G401 (cell line): Measurements from ENCODE around the gene IL6ST. TPM values are rescaled to one million over a fixed set of nuclear protein-coding genes. Genes with fewer than 3 reads are reported as not detected.

Experiments used
- DNase-seq: peaks from one replicate; pipeline ENCODE4 v3.0.0-alpha.2; 2015; ENCODE audit warnings: low spot score
- in situ Hi-C: cut with HindIII; loops from 2 replicates; pipeline ENCODE4 v1.10.0; 2016; ENCODE audit warnings: low sequenced_read_pairs, mixed read lengths
- total RNA-seq: library from RNA; depleted of rRNA; stranded (reverse); fragments of >200 nt; shearing (Covaris generic); gene quantifications from 2 replicates; pipeline ENCODE4 v1.2.3, GENCODE V29; 2014; rRNA removed

The IL6ST gene
- total RNA-seq, 1 experiment from 2014 or later, result 10.2 TPM

DNA sequence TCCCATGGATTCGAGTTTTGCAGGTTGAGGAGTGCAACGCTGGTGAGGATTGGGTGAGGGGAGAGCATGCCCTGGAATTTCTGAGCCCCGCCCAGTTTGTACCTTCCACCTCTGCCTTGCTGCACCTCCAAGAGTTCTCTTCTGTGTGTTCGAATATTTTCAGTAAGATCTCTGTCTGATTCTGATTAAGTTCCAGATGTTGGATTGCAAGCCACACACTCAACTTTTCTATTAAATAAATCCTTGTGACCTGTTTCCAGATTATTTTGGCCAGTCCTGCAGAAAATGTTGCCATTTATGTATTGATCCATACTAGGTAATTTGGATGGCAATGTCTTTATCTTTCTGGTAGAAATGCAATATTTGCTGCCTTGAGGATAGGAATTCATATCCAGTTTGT lies 89.5 kb downstream of the IL6ST start:
- DNase-seq, result no peak
- in situ Hi-C loops, result no loop called here

DNA sequence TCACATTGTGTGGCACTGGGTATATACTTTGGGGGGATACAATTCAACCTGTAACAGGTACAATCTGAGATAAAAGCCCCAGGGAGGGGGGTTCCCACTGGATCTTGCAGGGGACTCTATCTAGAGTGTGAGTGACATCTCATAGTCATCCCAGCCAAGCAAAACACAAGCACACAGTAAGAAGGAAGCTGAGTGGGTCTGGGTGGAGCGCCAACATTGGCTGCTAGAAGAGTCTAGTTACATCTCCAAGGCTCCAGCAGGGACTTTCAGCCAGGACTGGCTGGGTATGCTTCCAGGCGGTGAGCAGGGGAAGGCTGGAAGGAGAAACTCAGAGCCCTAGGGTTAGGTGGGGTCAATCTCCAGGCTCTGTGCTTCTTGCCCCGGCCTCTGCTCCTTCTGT lies 90.6 kb downstream of the IL6ST start:
- DNase-seq, result no peak
- in situ Hi-C loops, result no loop called here

DNA sequence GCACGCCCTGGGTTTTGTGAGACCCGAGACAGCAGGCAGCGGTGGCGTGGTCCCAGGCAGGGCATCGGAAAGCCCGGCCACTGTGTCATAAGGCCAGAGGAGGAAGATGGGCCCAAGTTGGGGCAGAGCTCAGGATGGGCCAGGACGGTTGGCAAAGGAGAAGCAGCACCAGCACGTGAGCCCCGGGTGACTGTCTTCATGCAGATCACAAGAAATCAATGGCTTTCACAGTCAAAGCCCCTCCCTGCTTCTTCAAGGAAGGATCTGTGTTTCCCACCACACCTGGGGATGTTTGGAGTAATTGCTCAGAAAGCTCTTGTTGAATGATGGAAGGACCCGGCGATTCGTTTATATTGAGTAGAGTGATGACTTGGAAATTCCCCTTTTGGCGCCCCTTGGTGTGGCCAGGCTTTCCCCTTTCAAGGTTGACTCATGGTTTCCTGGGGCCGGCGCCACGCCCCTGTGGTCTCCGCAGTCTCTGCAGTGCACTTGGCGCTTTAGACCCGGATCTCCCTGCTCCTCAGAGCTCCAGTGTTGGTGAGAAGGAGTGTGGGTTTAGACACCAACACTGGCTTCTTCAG lies 91.6 kb downstream of the IL6ST start:
- no peak for DNase-seq
- in situ Hi-C loops, result no loop called here

DNA sequence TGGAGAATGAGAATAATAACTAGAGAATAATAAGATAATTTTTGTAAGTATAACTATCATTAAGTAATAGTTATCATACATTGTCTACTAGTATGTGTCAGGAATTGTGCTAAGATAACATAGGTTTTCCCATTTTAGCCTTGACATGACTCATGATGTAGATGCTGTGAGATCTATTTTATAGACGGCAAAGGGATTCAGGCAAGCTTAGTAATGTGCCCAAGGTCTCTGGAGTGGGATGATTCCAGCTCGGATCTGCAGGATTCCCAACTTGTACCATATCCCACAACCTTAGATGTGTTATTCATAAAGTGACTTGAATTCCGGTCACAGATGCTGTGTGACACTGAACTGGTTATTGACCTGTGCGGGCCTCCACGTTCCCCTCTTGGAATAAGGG lies 92.1 kb downstream of the IL6ST start:
- no peak for DNase-seq
- in situ Hi-C loops, result no loop called here

DNA sequence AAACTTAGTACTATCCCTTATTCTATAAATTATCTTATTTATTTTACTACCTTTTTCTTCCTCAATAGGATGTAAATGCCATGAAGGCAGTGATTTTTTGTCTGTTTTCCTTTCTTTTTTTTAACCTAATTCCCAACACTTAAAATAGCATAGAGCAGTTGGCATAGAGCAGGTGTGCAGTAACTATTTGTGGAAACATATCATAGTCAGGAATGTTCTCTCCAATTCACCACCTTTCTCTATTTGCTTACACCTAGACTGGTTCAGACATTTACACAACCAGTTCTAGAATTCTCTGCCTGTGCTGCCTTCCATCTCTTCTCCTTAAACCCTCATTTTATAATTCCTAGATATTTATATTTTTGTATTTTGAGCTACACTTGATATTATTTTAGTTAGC lies 94.0 kb downstream of the IL6ST start:
- DNase-seq, result peak; percentile 82
- in situ Hi-C loops, result no loop called here

DNA sequence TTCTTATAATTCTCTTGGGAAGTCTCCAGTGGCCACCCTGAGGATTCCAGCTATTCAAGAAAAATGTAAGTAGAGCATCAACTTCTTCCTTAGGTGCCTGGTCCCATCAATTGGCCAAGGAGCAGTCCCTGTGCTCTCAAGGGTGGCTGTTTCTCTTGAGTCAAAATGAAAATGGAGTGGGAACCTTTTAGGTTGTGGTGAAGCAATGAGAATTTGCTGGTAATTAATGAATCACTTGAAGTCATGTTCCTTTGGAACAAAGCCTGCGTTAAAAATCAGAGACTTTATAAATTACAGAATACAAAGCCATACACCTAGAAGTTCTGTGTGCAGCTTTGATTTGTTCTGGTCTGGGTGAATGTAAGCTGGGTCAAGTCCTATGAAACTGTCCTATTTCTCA lies 94.7 kb downstream of the IL6ST start:
- in situ Hi-C loops, result no loop called here

DNA sequence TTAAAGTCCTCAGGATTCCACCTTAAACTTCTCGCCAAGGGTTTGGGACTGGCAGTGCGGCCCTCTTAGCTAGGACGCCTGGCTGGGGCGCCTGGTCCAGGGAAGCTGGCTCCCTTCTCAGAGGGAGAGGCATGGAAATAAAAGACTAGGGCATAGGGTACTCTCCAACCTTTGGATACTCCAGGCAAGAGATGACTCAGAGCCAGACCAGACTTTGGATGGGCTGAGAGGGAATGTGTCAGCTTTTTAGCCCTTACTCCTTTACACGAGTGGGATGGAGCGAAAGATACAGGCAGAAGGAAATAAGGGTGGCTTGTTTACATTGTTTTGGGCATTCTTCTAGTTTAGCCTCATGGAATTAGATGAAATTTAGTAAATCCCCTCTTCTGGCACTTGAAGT lies 95.4 kb downstream of the IL6ST start:
- no peak for DNase-seq
- in situ Hi-C loops, result no loop called here

More for the DNA sequence above, 94.7 kb downstream of the IL6ST start:
- DNase-seq, result no peak

DNA sequence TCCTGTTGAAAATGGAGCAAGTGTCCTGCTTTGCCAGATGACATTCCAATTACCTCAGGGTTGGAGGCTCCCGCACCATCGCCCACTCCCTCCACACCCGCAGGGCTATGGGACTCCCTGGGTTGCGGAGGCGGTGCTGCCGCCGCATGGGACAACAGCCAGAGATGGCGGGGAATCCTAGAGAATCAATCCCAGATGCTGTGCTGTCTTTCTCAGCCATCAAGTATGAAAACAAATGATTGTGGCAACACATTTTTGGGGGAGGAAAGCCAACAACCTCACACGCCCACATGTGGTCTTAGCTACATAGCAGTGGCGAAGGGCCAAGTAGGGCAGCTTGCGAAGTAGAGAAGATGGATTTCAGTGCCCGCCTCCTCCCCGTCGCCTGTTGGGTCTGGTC lies 96.9 kb downstream of the IL6ST start:
- in situ Hi-C loops, result no loop called here
- peak; percentile 56 for DNase-seq

DNA sequence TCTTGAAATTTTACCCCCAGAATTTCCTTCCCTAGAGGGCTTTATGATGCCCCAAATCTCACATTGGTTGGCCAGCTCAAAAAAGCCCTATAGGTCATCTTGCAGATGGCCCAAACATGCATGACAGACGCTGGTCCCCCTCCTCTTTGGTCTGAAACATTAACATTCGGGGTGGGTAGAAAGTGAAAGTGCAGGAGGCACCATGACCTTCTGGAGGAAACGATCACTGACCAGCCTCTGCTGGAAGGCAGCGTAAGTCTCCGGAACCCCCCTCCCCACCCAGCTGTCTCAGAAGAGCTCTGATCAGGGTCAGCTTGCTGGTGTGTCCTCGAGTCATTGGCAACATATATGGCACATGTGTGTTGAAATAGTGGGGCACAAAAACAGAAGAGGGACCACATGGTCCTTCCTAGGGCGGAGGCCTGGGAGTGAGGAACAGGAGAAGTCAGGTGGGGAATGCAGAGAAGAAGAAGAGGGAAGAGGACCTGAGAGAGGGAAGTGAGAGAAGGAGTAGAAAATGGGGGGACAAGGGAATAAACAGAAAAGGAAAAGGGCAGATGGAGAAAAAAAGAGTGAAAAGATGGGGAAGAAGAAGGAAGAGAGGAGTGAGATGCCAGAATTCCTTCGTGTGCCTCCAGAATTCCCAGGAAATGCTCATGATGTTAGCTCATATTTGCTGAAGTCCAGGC lies 97.4 kb downstream of the IL6ST start:
- DNase-seq, result no peak
- in situ Hi-C loops, result no loop called here

DNA sequence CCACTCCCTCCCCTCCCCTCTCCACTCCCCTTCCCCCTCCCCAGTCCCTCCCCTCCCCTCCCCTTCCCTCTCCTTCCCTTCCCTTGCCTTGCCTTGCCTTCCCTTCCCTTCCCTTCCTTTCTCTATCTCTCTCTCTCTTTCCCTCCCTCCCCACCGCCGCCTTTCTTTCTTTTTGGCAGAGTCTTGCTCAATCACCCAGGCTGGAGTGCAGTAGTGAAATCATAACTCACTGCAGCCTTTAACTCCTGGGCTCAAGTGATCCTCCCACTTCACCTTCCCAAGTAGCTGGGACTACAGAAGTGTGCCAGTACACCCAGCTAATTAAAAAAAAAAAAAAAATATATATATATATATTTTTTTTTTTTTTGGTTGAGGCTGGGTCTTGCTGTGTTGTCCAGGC lies 98.1 kb downstream of the IL6ST start:
- in situ Hi-C loops, result no loop called here
- no peak for DNase-seq

DNA sequence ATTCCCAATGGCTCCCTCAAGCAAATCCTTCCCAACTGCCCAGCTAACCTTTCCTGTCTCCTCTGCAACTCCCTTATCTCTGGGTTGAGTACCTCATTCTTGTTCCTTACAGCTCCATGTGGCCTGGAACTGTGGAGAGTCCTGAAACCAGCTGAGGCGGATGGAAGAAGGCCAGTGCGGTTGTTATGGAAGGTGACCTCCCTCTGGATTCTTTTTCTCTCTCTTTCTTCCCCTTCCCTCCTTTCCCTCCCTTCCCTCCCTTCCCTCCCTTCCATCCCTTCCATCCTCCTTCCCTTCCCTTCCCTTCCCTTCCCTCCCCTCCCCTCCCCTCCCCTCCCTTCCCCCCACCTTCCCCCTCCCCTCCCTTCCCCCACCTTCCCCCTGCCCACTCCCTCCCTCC lies 98.5 kb downstream of the IL6ST start:
- in situ Hi-C loops, result no loop called here
- no peak for DNase-seq

DNA sequence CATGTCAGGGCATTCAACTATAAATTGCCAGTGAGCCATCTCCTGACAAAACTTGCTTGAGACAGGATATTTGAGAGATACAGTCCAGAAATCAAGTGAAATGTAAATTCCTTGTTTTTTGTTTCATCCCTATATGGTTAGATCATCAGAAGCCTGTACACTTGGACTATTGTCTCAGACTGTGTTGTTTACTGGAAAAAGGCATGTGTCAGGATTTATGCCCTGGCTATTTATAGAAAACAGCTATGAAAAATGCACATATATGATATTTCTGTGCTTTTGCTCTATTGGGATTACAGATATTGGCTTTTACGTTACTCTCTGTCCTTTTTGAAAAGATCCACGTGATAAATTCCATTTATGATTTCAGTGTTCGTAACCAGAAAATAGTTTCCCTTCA lies 99.4 kb downstream of the IL6ST start:
- in situ Hi-C loops, result no loop called here
- DNase-seq, result no peak

DNA sequence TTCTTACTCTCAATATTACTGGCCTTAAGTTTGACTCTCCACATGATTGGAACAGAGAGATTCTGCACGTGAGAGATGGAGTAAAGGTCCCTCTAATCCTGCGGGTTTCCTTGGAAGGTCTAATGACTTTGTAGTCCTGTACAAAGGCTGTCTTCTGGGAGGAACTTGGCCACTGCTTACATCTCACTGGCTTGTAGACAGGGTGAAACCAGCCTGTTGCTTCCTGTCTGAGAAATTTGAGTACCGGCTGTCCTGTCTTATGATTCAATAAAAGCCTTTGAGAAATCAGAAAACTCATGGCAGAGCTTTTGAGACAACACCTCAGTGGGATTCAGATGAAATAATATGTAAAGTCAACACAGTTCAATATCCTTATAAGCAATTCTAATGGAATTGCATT lies 100.6 kb downstream of the IL6ST start:
- in situ Hi-C loops, result no loop called here

DNA sequence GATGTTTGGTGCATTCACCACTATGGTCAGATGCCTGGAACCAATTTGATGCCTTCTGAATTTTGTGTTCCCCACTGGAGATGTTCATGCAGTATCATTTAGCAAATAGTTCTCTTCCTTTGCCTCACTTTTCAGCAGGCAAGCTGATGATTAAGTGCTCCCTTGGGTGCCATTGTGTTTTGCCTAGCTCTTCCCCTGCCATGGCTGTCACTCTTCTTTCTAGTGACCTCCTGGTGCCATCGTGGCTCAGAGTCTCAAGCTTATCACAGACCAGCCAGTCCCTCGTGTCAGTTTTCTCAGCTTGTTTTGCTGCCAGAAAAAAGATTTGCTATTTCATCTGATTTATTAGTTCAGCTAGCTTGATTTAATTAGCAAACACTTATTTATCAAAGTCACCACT lies 102.3 kb downstream of the IL6ST start:
- in situ Hi-C loops, result no loop called here
- no peak for DNase-seq

More for the DNA sequence above, 100.6 kb downstream of the IL6ST start:
- no peak for DNase-seq

DNA sequence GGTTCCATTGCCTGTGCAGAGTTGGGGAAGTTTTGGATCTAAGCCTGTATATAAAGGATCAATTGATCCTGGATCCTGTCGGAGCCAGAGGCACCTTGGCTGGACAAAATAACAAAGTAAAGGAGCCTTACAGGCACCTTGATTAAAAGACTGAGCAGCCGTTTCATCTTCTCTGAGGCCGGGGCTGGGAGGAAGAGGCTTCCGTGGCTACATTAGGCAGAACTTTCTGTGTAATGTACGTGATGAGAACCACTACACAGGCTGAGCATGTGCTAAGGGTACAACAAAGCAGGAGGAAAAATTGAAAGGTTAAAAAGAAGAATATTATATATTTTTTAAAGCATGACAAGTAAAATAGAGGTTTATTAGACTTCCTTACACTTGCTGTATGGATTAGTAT lies 106.6 kb downstream of the IL6ST start:
- in situ Hi-C loops, result no loop called here
- no peak for DNase-seq

DNA sequence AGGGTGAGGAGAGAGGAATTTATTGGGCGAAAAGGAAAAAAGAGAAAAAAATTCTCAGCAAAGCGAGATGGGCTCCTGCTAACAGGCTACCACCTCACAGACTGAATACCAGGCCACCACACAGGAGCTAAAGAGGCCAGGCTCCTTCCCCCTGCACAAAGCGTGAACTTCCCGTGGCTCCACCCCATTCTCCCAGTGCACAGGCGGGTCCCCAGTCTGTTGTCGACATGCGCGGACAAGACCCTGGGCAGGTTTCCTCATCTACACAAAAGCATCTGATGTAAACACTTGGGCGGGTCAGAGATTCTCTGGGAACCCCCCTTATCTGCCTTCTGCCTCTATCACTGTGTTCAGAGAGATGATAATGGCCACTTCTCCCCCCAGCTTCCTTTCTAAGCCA lies 109.4 kb downstream of the IL6ST start:
- no peak for DNase-seq
- in situ Hi-C loops, result no loop called here

Other genes with a start within 250 kb of the IL6ST start
- not detected in 2 replicates for gene IL31RA, start 143.6 kb downstream of the IL6ST start, total RNA-seq
- not detected in 2 replicates for gene ANKRD55, start 238.4 kb upstream of the IL6ST start, total RNA-seq